Measurements from ENCODE around the gene EIF4EBP2. TPM values are rescaled to one million over a fixed set of nuclear protein-coding genes. Genes with fewer than 3 reads are reported as not detected.

Gene EIF4EBP2
- total RNA-seq, 1 experiment from 2014 or later, result 112 TPM

DNA sequence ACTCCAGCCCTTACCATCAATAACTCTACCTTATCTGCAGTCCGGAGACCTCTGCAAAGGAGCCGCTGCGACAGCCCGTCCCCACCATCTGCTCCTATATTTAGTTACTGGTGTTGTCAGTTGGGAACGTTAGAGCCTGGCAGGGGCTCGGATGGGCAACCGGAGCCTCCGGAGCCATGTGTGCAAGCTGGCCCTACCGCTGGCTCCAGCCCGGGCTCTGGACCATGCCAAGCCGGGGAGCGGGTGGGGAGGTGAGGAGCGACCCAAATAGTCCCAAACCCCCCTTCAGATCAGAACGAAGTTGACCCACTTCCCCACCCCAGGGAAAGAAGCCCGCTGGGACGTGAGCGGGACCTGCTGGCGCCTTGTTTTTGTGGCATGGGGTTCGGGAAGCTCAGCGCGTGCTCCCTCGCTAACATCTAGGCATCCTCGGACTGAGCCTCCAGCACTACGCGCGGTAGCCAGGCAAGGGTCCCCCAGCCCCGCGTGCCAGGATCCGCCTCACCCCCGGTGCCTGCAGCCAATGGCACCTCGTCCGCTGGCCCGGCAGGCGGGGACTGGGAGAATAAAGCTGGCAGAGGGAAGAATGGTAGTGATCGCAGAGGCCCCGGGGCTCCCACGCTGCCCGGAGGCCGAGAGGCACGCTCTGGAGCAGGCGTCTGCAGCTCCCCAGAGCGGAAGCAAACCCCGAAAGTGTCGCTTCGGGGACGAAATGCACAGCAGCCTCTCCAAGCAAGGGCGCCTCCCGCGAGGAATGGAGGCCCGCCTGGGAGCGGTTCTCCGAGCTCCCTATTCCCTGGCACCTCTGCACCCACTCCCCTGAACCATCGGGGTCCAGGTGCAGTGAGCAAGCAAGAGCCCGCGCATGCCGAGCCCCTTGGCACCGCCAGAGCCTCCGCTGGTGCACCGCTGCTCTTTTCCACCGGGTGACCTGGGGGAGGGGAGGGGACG, 22.2 kb upstream of the EIF4EBP2 start (continued):
- TF ChIP-seq ZNF232 (CRISPR knock-in tag; IDR thresholded peaks at IDR 0.05), result 0 out of 2 replicates have a peak, but pooled peaks have one; percentile 7
- TF ChIP-seq MAX (CRISPR knock-in tag; IDR thresholded peaks at IDR 0.05), result peak; percentile 82
- TF ChIP-seq, protein P1, sequence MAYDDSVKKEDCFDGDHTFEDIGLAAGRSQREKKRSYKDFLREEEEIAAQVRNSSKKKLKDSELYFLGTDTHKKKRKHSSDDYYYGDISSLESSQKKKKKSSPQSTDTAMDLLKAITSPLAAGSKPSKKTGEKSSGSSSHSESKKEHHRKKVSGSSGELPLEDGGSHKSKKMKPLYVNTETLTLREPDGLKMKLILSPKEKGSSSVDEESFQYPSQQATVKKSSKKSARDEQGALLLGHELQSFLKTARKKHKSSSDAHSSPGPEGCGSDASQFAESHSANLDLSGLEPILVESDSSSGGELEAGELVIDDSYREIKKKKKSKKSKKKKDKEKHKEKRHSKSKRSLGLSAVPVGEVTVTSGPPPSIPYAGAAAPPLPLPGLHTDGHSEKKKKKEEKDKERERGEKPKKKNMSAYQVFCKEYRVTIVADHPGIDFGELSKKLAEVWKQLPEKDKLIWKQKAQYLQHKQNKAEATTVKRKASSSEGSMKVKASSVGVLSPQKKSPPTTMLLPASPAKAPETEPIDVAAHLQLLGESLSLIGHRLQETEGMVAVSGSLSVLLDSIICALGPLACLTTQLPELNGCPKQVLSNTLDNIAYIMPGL (CRISPR knock-in tag; IDR thresholded peaks at IDR 0.05), result peak; percentile 82; the same call in 1 of the 2 replicates
- peak; percentile 18; the same call in 1 of the 2 replicates for TF ChIP-seq SMAD3 (CRISPR knock-in tag; IDR thresholded peaks at IDR 0.05; ENCODE audit: borderline replicate concordance)
- TF ChIP-seq TEAD1 (CRISPR knock-in tag; IDR thresholded peaks at IDR 0.05), result peak; percentile 62; the same call in 1 of the 2 replicates
- 0 out of 2 replicates have a peak, but pooled peaks have one; percentile 15 for TF ChIP-seq FOXP4 (CRISPR knock-in tag; IDR thresholded peaks at IDR 0.05)
- TF ChIP-seq, protein P2, sequence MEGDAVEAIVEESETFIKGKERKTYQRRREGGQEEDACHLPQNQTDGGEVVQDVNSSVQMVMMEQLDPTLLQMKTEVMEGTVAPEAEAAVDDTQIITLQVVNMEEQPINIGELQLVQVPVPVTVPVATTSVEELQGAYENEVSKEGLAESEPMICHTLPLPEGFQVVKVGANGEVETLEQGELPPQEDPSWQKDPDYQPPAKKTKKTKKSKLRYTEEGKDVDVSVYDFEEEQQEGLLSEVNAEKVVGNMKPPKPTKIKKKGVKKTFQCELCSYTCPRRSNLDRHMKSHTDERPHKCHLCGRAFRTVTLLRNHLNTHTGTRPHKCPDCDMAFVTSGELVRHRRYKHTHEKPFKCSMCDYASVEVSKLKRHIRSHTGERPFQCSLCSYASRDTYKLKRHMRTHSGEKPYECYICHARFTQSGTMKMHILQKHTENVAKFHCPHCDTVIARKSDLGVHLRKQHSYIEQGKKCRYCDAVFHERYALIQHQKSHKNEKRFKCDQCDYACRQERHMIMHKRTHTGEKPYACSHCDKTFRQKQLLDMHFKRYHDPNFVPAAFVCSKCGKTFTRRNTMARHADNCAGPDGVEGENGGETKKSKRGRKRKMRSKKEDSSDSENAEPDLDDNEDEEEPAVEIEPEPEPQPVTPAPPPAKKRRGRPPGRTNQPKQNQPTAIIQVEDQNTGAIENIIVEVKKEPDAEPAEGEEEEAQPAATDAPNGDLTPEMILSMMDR (IDR thresholded peaks at IDR 0.05), result no peak

- no peak for DNase-seq (ENCODE audit: low spot score)
- ChIA-PET POLR2A (interaction anchor here (0.6 kb wide), 1 partner anchor 232 kb away, joined by 3 read pairs; no protein-coding TSS in a partner anchor), CTCF (interaction anchor here (1.2 kb wide), 1 partner anchor 170 kb away, joined by 3 read pairs; no protein-coding TSS in a partner anchor)
- no peak for ATAC-seq
- H3K36me3 Mint-ChIP-seq, result no peaks in the 10 kb centered on the region
- no peak overlapping the region for H3K27ac Mint-ChIP-seq
- no peak overlapping the region for H3K4me3 Mint-ChIP-seq
- TF ChIP-seq ZNF423 (CRISPR knock-in tag; IDR thresholded peaks at IDR 0.05) (no peak), FOXK1 (CRISPR knock-in tag; IDR thresholded peaks at IDR 0.05) (no peak), SMAD3 (CRISPR knock-in tag; IDR thresholded peaks at IDR 0.05; ENCODE audit: borderline replicate concordance) (no peak)
- TF ChIP-seq, protein P3, sequence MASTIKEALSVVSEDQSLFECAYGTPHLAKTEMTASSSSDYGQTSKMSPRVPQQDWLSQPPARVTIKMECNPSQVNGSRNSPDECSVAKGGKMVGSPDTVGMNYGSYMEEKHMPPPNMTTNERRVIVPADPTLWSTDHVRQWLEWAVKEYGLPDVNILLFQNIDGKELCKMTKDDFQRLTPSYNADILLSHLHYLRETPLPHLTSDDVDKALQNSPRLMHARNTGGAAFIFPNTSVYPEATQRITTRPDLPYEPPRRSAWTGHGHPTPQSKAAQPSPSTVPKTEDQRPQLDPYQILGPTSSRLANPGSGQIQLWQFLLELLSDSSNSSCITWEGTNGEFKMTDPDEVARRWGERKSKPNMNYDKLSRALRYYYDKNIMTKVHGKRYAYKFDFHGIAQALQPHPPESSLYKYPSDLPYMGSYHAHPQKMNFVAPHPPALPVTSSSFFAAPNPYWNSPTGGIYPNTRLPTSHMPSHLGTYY (CRISPR knock-in tag; IDR thresholded peaks at IDR 0.05), result no peak
- TF ChIP-seq, protein P4, sequence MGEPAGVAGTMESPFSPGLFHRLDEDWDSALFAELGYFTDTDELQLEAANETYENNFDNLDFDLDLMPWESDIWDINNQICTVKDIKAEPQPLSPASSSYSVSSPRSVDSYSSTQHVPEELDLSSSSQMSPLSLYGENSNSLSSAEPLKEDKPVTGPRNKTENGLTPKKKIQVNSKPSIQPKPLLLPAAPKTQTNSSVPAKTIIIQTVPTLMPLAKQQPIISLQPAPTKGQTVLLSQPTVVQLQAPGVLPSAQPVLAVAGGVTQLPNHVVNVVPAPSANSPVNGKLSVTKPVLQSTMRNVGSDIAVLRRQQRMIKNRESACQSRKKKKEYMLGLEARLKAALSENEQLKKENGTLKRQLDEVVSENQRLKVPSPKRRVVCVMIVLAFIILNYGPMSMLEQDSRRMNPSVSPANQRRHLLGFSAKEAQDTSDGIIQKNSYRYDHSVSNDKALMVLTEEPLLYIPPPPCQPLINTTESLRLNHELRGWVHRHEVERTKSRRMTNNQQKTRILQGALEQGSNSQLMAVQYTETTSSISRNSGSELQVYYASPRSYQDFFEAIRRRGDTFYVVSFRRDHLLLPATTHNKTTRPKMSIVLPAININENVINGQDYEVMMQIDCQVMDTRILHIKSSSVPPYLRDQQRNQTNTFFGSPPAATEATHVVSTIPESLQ (CRISPR knock-in tag; IDR thresholded peaks at IDR 0.05), result no peak
- H3K4me1 Mint-ChIP-seq, result peaks cover 9% of the 10 kb centered on the region
- H3K9me3 Mint-ChIP-seq, result no peaks in the 10 kb centered on the region
- peaks cover 3% of the 10 kb centered on the region for H3K27me3 Mint-ChIP-seq (ENCODE audit: low read depth)
Measured at GRCh38 chr10:70391654-70392053, 12.3 kb upstream of the EIF4EBP2 start.

DNA sequence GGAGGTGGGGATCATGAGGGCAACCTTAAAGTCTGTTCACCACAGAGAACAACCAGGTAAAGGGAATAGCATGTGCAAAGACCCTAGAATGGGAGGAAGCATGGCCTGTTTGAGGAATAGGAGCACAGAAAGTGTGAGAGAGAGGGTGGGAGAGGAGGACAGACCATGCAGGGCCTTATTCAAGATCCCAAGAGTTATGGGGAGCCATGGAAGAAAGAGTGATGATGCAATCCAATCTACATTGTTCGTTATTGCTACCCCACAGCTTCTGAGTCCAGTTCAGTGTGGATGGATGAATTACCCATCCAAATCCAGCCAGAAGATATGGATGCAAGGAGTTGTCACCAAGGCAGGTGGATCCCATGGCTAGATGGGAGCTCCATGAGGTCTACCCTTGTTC, 7.8 kb upstream of the EIF4EBP2 start:
- Mint-ChIP-seq H3K27me3 (ENCODE audit: low read depth) (peaks cover 3% of the 10 kb centered on the region), H3K36me3 (no peaks in the 10 kb centered on the region), H3K9me3 (no peaks in the 10 kb centered on the region), H3K4me3 (no peak overlapping the region), H3K4me1 (no peaks in the 10 kb centered on the region), H3K27ac (no peak overlapping the region)
- POLR2A ChIA-PET, result no interaction called here
- CTCF ChIA-PET, result no interaction called here
- no peak for ATAC-seq
- no peak for DNase-seq (ENCODE audit: low spot score)
- TF ChIP-seq, protein P5, sequence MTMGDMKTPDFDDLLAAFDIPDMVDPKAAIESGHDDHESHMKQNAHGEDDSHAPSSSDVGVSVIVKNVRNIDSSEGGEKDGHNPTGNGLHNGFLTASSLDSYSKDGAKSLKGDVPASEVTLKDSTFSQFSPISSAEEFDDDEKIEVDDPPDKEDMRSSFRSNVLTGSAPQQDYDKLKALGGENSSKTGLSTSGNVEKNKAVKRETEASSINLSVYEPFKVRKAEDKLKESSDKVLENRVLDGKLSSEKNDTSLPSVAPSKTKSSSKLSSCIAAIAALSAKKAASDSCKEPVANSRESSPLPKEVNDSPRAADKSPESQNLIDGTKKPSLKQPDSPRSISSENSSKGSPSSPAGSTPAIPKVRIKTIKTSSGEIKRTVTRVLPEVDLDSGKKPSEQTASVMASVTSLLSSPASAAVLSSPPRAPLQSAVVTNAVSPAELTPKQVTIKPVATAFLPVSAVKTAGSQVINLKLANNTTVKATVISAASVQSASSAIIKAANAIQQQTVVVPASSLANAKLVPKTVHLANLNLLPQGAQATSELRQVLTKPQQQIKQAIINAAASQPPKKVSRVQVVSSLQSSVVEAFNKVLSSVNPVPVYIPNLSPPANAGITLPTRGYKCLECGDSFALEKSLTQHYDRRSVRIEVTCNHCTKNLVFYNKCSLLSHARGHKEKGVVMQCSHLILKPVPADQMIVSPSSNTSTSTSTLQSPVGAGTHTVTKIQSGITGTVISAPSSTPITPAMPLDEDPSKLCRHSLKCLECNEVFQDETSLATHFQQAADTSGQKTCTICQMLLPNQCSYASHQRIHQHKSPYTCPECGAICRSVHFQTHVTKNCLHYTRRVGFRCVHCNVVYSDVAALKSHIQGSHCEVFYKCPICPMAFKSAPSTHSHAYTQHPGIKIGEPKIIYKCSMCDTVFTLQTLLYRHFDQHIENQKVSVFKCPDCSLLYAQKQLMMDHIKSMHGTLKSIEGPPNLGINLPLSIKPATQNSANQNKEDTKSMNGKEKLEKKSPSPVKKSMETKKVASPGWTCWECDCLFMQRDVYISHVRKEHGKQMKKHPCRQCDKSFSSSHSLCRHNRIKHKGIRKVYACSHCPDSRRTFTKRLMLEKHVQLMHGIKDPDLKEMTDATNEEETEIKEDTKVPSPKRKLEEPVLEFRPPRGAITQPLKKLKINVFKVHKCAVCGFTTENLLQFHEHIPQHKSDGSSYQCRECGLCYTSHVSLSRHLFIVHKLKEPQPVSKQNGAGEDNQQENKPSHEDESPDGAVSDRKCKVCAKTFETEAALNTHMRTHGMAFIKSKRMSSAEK (CRISPR knock-in tag; IDR thresholded peaks at IDR 0.05; ENCODE audit: borderline replicate concordance), result no peak
- TF ChIP-seq STAT6 (CRISPR knock-in tag; conservative IDR thresholded peaks at IDR 0.05; ENCODE audit: low read depth), result no peak
